Raji (cell line): ENCODE measurements around the gene CHTF8.

Source experiments
- POLR2A ChIP-seq: IDR thresholded peaks from 2 replicates; pipeline ENCODE4 v1.6.1; 2011; ENCODE audit warnings: low read depth, low read length, control low read depth; ENCODE audit not compliant: insufficient read depth

The CHTF8 gene

DNA sequence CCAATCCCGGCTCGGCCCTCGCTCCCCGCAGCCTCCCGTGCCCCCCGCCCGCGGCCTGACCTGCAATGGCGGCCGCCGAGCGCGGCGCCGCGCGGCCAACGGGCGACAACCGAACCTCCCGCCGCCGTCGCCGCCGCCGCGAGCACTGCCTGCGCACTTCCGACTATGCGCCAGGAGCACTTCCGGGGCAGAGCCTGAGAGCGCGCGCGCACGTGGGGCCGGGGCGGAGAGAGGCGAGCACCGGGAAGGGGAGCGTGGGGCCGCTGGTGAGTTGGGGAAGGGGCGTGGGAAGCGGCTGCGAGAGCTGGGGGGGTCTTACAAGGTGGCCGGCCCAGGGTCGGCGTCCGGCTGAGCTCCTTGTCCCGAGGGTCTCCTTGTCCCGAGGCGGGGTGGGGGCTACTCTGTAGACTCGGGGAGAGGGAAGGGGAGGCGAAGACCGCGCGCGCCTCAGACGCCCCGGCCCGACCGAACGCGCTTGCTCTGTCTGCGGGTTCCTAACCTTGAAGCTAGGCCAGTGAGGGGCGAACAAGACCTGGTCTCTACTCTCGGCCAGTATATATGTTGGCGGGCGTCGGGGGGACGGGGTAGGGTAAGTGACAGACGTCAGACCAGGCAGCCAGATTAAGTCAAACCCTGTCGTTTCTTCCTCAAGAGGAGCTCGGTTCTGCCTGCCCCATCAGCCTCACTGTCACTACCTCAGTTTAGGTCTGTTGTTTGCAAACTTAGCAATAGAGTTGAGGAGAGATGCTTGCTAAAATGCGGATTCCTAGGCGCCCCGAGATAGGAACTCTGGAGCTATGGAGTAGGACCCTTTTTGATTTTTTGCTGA is at the start of gene CHTF8, which contains the start of gene UTP4:
Gene CHTF8, minus strand, starts transcription at position 165 of the 829 bp plus-strand sequence. CDS start 11,130 bp downstream, outside the sequence.
Gene UTP4, plus strand, starts transcription at position 226 of the 829 bp plus-strand sequence. CDS start 811 bp downstream, outside the sequence.
- peak; percentile 77; the same call in 1 of the 2 replicates for TF ChIP-seq POLR2A

DNA sequence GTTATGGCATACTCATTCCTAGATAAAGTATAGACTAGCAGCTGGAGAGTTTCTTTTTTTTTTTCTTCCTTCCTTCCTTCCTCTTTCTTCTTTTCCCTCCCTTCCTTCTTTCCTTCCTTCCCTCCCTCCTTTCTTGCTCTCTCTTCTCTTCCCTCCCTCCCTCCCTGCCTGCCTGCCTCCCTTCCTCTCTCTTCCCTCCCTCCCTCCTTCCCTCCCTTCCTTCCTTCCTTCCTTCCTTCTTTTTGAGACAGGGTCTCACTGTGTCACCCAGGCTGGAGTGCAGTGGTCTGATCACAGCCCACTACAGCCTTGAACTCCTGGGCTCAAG is 47.6 kb upstream of the CHTF8 start:
- TF ChIP-seq POLR2A: no peak

- TF ChIP-seq POLR2A: no peak
Measured at GRCh38 chr16:69179328-69180010, 47.1 kb upstream of the CHTF8 start.

DNA sequence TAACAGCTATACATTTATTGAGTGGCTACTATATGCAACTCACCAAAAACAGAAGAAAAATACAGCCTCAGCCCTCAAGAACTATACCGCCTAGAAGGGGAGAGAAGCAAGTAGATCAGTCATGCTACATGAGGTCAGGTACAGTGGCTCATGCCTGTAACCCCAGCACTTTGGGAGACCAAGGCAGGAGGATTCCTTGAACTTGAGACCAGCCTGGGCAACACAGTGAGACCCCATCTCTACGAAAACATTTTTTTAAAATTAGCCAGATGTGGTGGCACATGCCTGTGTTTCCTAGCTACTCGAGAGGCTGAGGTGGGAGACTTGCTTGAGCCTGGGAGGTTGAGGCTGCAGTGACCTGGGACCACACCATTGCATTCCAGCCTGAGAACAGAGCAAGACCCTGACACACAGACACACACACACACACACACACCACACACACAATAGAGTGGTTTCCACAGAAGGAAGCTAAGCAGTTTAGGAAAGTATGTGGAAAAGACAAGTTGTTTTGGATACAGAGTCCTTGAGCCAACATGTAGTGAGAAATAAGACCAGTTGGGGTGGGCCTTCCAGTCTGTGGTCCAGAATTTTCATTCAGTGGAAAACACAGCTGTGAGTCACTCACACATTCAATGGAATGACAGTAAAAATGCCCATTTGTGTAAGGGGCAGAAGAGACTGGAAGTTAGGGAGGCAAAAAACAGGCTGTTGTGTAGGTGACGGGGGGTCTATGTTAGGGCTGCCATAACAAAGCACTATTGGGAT is 43.8 kb upstream of the CHTF8 start:
- TF ChIP-seq POLR2A: no peak

- TF ChIP-seq POLR2A: no peak
Measured at GRCh38 chr16:69171325-69172084, 39.1 kb upstream of the CHTF8 start.

DNA sequence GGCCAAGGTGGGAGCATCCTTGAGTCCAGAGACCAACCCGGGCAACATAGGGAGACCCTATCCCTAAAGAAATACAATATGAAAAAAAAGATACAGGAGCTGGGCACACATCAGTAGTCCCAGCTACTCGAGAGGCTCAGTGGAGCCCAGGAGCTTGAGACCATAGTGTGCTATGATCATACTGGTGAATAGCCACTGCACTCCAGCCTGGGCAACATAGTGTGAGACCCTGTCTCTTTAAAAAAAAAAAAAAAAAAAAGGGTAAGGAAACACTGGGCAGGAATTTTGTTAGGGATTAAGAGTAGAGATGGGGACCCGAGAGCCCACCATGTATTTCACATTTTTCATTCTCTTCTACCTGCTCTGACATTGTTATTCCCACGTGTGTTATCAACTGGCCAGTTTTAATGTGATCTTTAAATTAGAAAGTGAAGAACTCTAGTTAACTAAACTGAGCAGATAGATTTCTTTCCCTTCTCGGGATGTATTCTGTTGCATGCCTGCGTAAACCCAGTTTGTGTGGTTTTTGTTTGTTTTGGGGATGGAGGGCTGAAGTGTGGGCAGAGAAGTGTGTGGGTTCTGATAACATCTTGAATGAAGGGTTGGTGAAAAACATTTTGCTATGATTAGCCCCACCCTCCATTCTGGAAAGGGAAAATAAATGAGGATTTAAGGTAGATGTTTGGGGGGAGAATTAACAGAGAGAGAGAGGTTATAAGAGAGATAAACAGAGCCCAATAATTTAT is 37.4 kb upstream of the CHTF8 start:
- TF ChIP-seq POLR2A: no peak

GRCh38 chr16:69169051-69169450 is 36.7 kb upstream of the CHTF8 start:
- TF ChIP-seq POLR2A: no peak

GRCh38 chr16:69166946-69167930 is 34.9 kb upstream of the CHTF8 start:
- TF ChIP-seq POLR2A: no peak

GRCh38 chr16:69166221-69166833 is 33.9 kb upstream of the CHTF8 start:
- TF ChIP-seq POLR2A: no peak

DNA sequence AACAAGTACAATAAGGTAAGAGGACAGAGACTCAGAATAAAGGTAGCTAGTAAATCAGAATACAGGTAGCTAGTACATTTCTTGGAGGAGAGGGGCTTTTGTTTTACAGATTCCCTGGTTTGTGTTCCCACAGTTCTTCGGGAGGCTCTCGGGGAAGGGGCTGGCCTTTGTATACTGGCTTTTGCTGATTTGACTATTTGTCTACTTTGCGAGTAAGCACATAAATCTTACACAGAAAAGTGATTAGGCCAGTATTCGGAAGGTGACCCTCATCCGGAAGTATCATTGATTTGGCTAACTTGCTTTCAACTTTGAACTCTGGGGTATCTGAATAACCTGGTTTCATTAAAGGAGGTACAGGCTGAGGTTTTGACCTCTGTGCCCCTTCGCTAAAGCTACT is 33.2 kb upstream of the CHTF8 start:
- no peak for TF ChIP-seq POLR2A

DNA sequence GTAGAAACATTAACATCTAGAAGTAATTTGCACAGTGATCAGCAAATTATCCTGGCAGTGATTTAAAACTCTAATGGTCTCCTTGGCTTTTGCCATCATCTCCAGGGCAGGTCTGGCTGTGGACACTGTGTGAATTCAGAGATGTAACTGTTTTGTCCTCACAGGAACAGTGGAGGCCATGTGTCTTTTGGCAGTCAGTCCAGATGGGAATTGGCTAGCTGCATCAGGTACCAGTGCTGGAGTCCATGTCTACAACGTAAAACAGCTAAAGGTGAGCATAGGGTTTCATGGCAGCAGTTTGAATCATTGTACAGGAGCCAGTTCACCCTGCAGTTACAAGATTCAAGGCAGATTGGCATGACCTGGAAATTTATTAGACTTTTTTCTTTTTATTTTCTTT is 27.8 kb upstream of the CHTF8 start:
- no peak for TF ChIP-seq POLR2A

DNA sequence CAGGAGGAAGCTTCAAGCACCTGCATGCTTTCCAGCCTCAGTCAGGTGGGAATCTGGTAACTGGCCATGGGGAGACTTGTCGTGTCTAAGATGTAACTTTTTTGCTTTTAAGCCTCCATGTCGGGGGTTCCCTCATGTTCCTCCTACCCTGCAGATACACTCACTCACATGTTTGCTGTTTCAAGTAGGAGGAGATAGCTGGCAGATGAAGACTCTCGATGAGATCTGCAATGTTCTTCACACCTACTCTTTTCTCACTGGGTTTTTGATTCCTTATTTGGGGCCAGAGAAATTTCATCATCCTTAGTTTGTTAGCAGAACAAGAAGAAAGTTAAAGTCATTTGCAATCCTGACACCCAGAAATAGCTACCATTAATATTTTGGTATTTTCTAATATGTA is 24.8 kb upstream of the CHTF8 start:
- no peak for TF ChIP-seq POLR2A
